GM12865 (cell line): Measurements from ENCODE around the gene ORM1.

ENCODE experiments used
- DNase-seq: peaks from one replicate; pipeline ENCODE4 v3.0.0; 2010; ENCODE audit warnings: low read depth
- H3K4me3 ChIP-seq: 2 replicates; pipeline ENCODE4 v1.5.1; 2011; ENCODE audit warnings: mild to moderate bottlenecking, low read depth, low read length, control low read depth
- CTCF ChIP-seq: IDR thresholded peaks from 2 replicates; pipeline ENCODE4 v1.5.1; 2011; ENCODE audit warnings: low read length, control low read depth, low read depth, inconsistent platforms; ENCODE audit not compliant: insufficient read depth; ENCODE audit errors: missing control alignments

Gene ORM1

GRCh38 chr9:114375386-114376175, 52.7 kb downstream of the ORM1 start:
- no peak for TF ChIP-seq CTCF
- DNase-seq = no peak
- no peak overlapping the region for H3K4me3 ChIP-seq
